ENCODE measurements around the gene ZDHHC21.
"Not testable (repeated sequence)": the region's sequence is repeated elsewhere in the genome, so short reads cannot be mapped to it uniquely, and the experiment has no call there.

DNA sequence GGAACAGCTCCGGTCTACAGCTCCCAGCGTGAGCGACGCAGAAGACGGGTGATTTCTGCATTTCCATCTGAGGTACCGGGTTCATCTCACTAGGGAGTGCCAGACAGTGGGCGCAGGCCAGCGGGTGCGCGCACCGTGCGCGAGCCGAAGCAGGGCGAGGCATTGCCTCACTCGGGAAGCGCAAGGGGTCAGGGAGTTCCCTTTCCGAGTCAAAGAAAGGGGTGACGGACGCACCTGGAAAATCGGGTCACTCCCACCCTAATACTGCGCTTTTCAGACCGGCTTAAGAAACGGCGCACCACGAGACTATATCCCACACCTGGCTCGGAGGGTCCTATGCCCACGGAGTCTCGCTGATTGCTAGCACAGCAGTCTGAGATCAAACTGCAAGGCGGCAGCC is 29.2 kb downstream of the ZDHHC21 start:
- TF ChIP-seq, protein P1, sequence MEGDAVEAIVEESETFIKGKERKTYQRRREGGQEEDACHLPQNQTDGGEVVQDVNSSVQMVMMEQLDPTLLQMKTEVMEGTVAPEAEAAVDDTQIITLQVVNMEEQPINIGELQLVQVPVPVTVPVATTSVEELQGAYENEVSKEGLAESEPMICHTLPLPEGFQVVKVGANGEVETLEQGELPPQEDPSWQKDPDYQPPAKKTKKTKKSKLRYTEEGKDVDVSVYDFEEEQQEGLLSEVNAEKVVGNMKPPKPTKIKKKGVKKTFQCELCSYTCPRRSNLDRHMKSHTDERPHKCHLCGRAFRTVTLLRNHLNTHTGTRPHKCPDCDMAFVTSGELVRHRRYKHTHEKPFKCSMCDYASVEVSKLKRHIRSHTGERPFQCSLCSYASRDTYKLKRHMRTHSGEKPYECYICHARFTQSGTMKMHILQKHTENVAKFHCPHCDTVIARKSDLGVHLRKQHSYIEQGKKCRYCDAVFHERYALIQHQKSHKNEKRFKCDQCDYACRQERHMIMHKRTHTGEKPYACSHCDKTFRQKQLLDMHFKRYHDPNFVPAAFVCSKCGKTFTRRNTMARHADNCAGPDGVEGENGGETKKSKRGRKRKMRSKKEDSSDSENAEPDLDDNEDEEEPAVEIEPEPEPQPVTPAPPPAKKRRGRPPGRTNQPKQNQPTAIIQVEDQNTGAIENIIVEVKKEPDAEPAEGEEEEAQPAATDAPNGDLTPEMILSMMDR (IDR thresholded peaks at IDR 0.05): not testable (repeated sequence)
- TF ChIP-seq EZH2 (IDR thresholded peaks at IDR 0.05): not testable (repeated sequence)
